HepG2 (cell line): Measurements from ENCODE around the gene OSM. TPM values are rescaled to one million over a fixed set of nuclear protein-coding genes. Genes with fewer than 3 reads are reported as not detected.

Experiments used
- ATAC-seq: fragments of 200-7000 bp; cut with Tn5 transposase; 3 replicates; pipeline ENCODE4 v1.9.1; 2020; ENCODE audit warnings: mild to moderate bottlenecking, moderate library complexity
- BruUV-seq: library from RNA; stranded (reverse); fragments of 400-500 nt; replicated peaks from 2 replicates; lab custom pipeline; 2021; lab: Mats Ljungman, UMichigan
- CTCF ChIA-PET: fragments of 300-600 bp; formaldehyde crosslinking; extraction: SDS; loops from one replicate; lab custom pipeline; 2021; ENCODE audit warnings: low total read pairs, inconsistent platforms, low intra/inter-chr PET ratio; lab: Yijun Ruan, JAX
- POLR2A ChIA-PET: fragments of 350-600 bp; sonication (Branson Sonifier 250); formaldehyde crosslinking; loops from one replicate; lab custom pipeline; 2020; ENCODE audit warnings: antibody characterized with exemption, inconsistent platforms; lab: Yijun Ruan, JAX
- DNase-seq: peaks from one replicate; pipeline ENCODE4 v3.0.0-alpha.2; 2015; ENCODE audit warnings: low spot score
- FAIRE-seq: peaks from 3 replicates; lab custom pipeline; 2011; peaks lifted over from hg19 to GRCh38; lab: Jason Lieb, UNC
- H2AFZ ChIP-seq: one replicate; pipeline ENCODE4 v1.6.1; 2011; ENCODE audit warnings: low read length, inconsistent platforms
- H3K27ac ChIP-seq: fragments of 300-600 bp; 3 replicates; pipeline ENCODE4 v1.8.0; 2011; ENCODE audit warnings: mixed run types, mild to moderate bottlenecking, mixed read lengths, low read length, inconsistent platforms; ENCODE audit not compliant: insufficient read depth; ENCODE audit errors: extremely low read length
- H3K27me3 ChIP-seq, 2 experiments: fragments of 200-600 bp in 1 of 2; 2 replicates in 1 of 2; 3 replicates in 1 of 2; pipeline versions ENCODE4 v1.6.0 to v1.8.0; 2011; ENCODE audit warnings: low read length in 2 of 2, mild to moderate bottlenecking in 2 of 2, moderate library complexity in 2 of 2, inconsistent platforms in 1 of 2; ENCODE audit not compliant: insufficient read depth in 2 of 2, control insufficient read depth in 1 of 2
- H3K36me3 ChIP-seq, 2 experiments: fragments of 200-600 bp in 1 of 2; replicated peaks in 1 of 2; 2 replicates in 1 of 2; 3 replicates in 1 of 2; pipeline versions ENCODE4 v1.5.1 to v1.8.0; 2011; ENCODE audit warnings: low read length in 2 of 2, inconsistent platforms in 1 of 2; ENCODE audit not compliant: insufficient read depth in 2 of 2, control insufficient read depth in 1 of 2
- H3K4me1 ChIP-seq: 2 replicates; pipeline ENCODE4 v1.5.1; 2012; ENCODE audit warnings: low read length, inconsistent platforms; ENCODE audit not compliant: insufficient read depth
- H3K4me2 ChIP-seq: 2 replicates; pipeline ENCODE4 v1.6.0; 2011; ENCODE audit warnings: low read depth, low read length, inconsistent platforms
- H3K4me3 ChIP-seq, 3 experiments: fragments of 200-600 bp in 1 of 3; sonication (generic), shearing (Covaris generic) in 1 of 3; replicated peaks in 1 of 3; 2 replicates each; pipeline ENCODE4 v1.5.1; 2011 to 2016; ENCODE audit warnings: low read length in 3 of 3, inconsistent platforms in 2 of 3, low read depth in 2 of 3, mild to moderate bottlenecking in 2 of 3, control low read depth in 1 of 3, mixed read lengths in 1 of 3; ENCODE audit not compliant: insufficient read depth in 1 of 3
- H3K79me2 ChIP-seq: one replicate; pipeline ENCODE4 v1.6.1; 2011; ENCODE audit warnings: low read length, inconsistent platforms; ENCODE audit not compliant: insufficient read depth
- H3K9ac ChIP-seq: 2 replicates; pipeline ENCODE4 v1.6.0; 2011; ENCODE audit warnings: mild to moderate bottlenecking, low read depth, low read length, inconsistent platforms; ENCODE audit not compliant: insufficient read depth
- H3K9me3 ChIP-seq: 2 replicates; pipeline ENCODE4 v1.5.1; 2012; ENCODE audit warnings: mild to moderate bottlenecking, low read length
- H4K20me1 ChIP-seq: 2 replicates; pipeline ENCODE4 v1.6.0; 2011; ENCODE audit warnings: inconsistent platforms, mild to moderate bottlenecking, low read length, moderate library complexity; ENCODE audit not compliant: insufficient read depth
- CREB1 ChIP-seq, 2 experiments: fragments of 450-650 bp in 1 of 2; IDR thresholded peaks; 2 replicates each; pipeline ENCODE4 v1.6.1; 2016 to 2017; ENCODE audit warnings: control low read depth in 1 of 2, mild to moderate bottlenecking in 1 of 2, missing compliant biosample characterization in 1 of 2, missing genetic modification characterization in 1 of 2
- DPF2 ChIP-seq: sonication (generic); formaldehyde crosslinking; IDR thresholded peaks from 2 replicates; pipeline ENCODE4 v1.4.0; 2020; ENCODE audit warnings: mild to moderate bottlenecking, low read depth, missing genetic modification reagents, borderline replicate concordance
- DRAP1 ChIP-seq: IDR thresholded peaks from 2 replicates; pipeline ENCODE4 v1.6.1; 2016; ENCODE audit warnings: missing genetic modification reagents, missing compliant biosample characterization
- FOXC1 ChIP-seq: sonication (generic); formaldehyde crosslinking; IDR thresholded peaks from 2 replicates; pipeline ENCODE4 v1.8.0; 2022; ENCODE audit warnings: mild to moderate bottlenecking, missing genetic modification reagents, borderline replicate concordance
- HOXA3 ChIP-seq: sonication (generic); formaldehyde crosslinking; IDR thresholded peaks from 2 replicates; pipeline ENCODE4 v1.5.0; 2020; ENCODE audit warnings: missing genetic modification reagents
- JUND ChIP-seq: sonication (generic); formaldehyde crosslinking; IDR thresholded peaks from 2 replicates; pipeline ENCODE4 v1.8.0; 2022; ENCODE audit warnings: mild to moderate bottlenecking, missing genetic modification reagents
- KLF13 ChIP-seq: sonication (generic); formaldehyde crosslinking; IDR thresholded peaks from 2 replicates; pipeline ENCODE4 v1.4.0; 2020; ENCODE audit warnings: mild to moderate bottlenecking, missing genetic modification reagents
- MED8 ChIP-seq: sonication (generic); formaldehyde crosslinking; IDR thresholded peaks from 2 replicates; pipeline ENCODE4 v1.8.1; 2023; ENCODE audit warnings: mild to moderate bottlenecking, missing genetic modification reagents; ENCODE audit not compliant: insufficient replicate concordance
- RORA ChIP-seq: sonication (generic); formaldehyde crosslinking; IDR thresholded peaks from 2 replicates; pipeline ENCODE4 v1.5.0; 2020; ENCODE audit warnings: mild to moderate bottlenecking, missing genetic modification reagents, moderate library complexity
- U2AF2 ChIP-seq: fragments of 200-400 bp; formaldehyde crosslinking; IDR thresholded peaks from 2 replicates; pipeline ENCODE4 v1.6.1; 2017; ENCODE audit warnings: low read depth, mild to moderate bottlenecking, low read length
- ZMAT3 ChIP-seq: sonication (generic); formaldehyde crosslinking; conservative IDR thresholded peaks from 2 replicates; pipeline ENCODE4 v1.7.0; 2021; ENCODE audit warnings: missing genetic modification reagents
- ZNF431 ChIP-seq: sonication (generic); formaldehyde crosslinking; IDR thresholded peaks from 2 replicates; pipeline ENCODE4 v1.9.0; 2022; ENCODE audit warnings: missing genetic modification reagents, low read depth, mild to moderate bottlenecking, borderline replicate concordance
- ZNF773 ChIP-seq: sonication (generic); formaldehyde crosslinking; IDR thresholded peaks from 2 replicates; pipeline ENCODE4 v1.4.0; 2020; ENCODE audit warnings: missing genetic modification reagents, borderline replicate concordance
- ZNF792 ChIP-seq: IDR thresholded peaks from 2 replicates; pipeline ENCODE4 v1.6.1; 2016
- ZSCAN31 ChIP-seq: sonication (generic); formaldehyde crosslinking; IDR thresholded peaks from 2 replicates; pipeline ENCODE4 v1.5.0; 2020; ENCODE audit warnings: low read depth, mild to moderate bottlenecking, missing genetic modification reagents
- WGBS: methylation state at CpG from one replicate; pipeline ENCODE4 v1.1.6; 2017; ENCODE audit warnings: low lambda C conversion rate; 5-methylcytosine and 5-hydroxymethylcytosine counted together
- in situ Hi-C: cut with HindIII; loops from 2 replicates; pipeline ENCODE4 v1.10.0; 2017; ENCODE audit warnings: low pct_unique_long_range_greater_than_20kb; ENCODE audit not compliant: extremely low pct_ligation_motif_present
- intact Hi-C: fragments of 100-400 bp; cut with micrococcal nuclease; formaldehyde crosslinking; loops from one replicate; pipeline ENCODE4 v1.10.0; 2022; ENCODE audit not compliant: unreplicated experiment
- polyA plus RNA-seq, 8 experiments: library from polyadenylated mRNA; depleted of rRNA in 3 of 8; stranded (reverse) in 7 of 8; unstranded in 1 of 8; fragments of >200 nt; fragmentation: Illumina TruSeq in 4 of 8; extraction: Trizol in 4 of 8; gene quantifications; 2 replicates each; pipeline versions ENCODE4 v1.2.1 to v1.2.3, GENCODE V29; 2011 to 2016; ENCODE audit warnings: low read depth in 4 of 8, missing spikeins in 1 of 8, mixed read lengths in 1 of 8; ENCODE audit not compliant: insufficient read depth in 1 of 8
- total RNA-seq, 5 experiments: library from RNA; depleted of rRNA; stranded (reverse); fragments of >200 nt; fragmentation: Illumina TruSeq; extraction: Trizol; gene quantifications; 2 replicates each; pipeline ENCODE4 v1.2.3, GENCODE V29; 2016; ENCODE audit warnings: low read depth in 1 of 5

OSM gene
- total and polyA plus RNA-seq, 2 of the 13 experiments (the other 11 are each of a cell fraction or from before 2014, with no cell fraction given): not detected

- Histone ChIP-seq H3K4me2 (0 out of 2 replicates have a peak overlapping the region, but pooled peaks have one; percentile 74), H3K36me3 (no peaks in the 10 kb centered on the region), H2AFZ (no peak overlapping the region), H3K4me1 (peaks cover 56% of the 10 kb centered on the region), H3K27me3 (no peaks in the 10 kb centered on the region), H3K9ac (no peak overlapping the region), H3K4me3 (no peak overlapping the region), H3K9me3 (no peaks in the 10 kb centered on the region), H3K79me2 (no peaks in the 10 kb centered on the region), H4K20me1 (no peaks in the 10 kb centered on the region), H3K27ac (no peak overlapping the region)
- no peak for TF ChIP-seq ZSCAN31 (CRISPR knock-in tag)
- no peak for TF ChIP-seq ZNF431 (CRISPR knock-in tag)
- no peak for TF ChIP-seq HOXA3 (CRISPR knock-in tag)
- TF ChIP-seq RORA (CRISPR knock-in tag): no peak
- no peak for TF ChIP-seq JUND (CRISPR knock-in tag)
- TF ChIP-seq ZNF792 (CRISPR knock-in tag): no peak
- no peak for TF ChIP-seq FOXC1 (CRISPR knock-in tag)
- intact Hi-C loops: no loop called here
- POLR2A ChIA-PET: no interaction called here
- in situ Hi-C loops: no loop called here
- ATAC-seq (no peak), FAIRE-seq (no peak), DNase-seq (no peak)
- 93% methylated on average over 3 of the region's 5 CpGs for WGBS
- CTCF ChIA-PET: no interaction called here
- no TSS peak for BruUV-seq
These were observed 22.0 kb downstream of the OSM start for GRCh38 chr22:30244641-30245040.

GRCh38 chr22:30244066-30244465 is 22.6 kb downstream of the OSM start:
- Histone ChIP-seq H3K4me2 (no peak overlapping the region), H4K20me1 (no peaks in the 10 kb centered on the region), H3K9me3 (no peaks in the 10 kb centered on the region), H3K4me3 (no peak overlapping the region), H2AFZ (no peak overlapping the region), H3K27me3 (no peaks in the 10 kb centered on the region), H3K27ac (no peak overlapping the region), H3K36me3 (no peaks in the 10 kb centered on the region), H3K9ac (no peak overlapping the region), H3K4me1 (peaks cover 56% of the 10 kb centered on the region), H3K79me2 (no peaks in the 10 kb centered on the region)
- FAIRE-seq (no peak), ATAC-seq (no peak), DNase-seq (no peak)
- TF ChIP-seq U2AF2 (no peak), MED8 (CRISPR knock-in tag) (no peak), ZMAT3 (CRISPR knock-in tag) (no peak), ZNF773 (no peak), DPF2 (CRISPR knock-in tag) (no peak), DRAP1 (CRISPR knock-in tag) (no peak), CREB1 (IDR thresholded peaks at IDR 0.05) (0 out of 2 replicates have a peak, but pooled peaks have one; percentile 3), CREB1 (CRISPR knock-in tag; IDR thresholded peaks at IDR 0.05) (no peak), KLF13 (CRISPR knock-in tag) (no peak)
- in situ Hi-C loops (no loop called here), intact Hi-C loops (no loop called here)
- WGBS: 96% methylated on average over 9 of the region's 10 CpGs
- ChIA-PET CTCF (no interaction called here), POLR2A (no interaction called here)
- BruUV-seq: no TSS peak
